PFSK-1 (cell line): Measurements from ENCODE around the gene EMSY.

Source experiments
- FOXP2 ChIP-seq: optimal IDR thresholded peaks from 2 replicates; pipeline ENCODE3; 2011; ENCODE audit warnings: borderline replicate concordance, control low read depth, inconsistent platforms; ENCODE audit not compliant: insufficient read depth; ENCODE audit errors: extremely low read length, extremely low read depth
- POLR2AphosphoS5 ChIP-seq: IDR thresholded peaks from 2 replicates; pipeline ENCODE4 v1.6.1; 2012; ENCODE audit warnings: low read depth, mild to moderate bottlenecking, control low read depth, low read length, moderate library complexity
- REST ChIP-seq, 2 experiments: IDR thresholded peaks; 2 replicates each; pipeline versions ENCODE4 v1.6.1 to v1.8.0; 2011 to 2012; ENCODE audit warnings: low read depth in 2 of 2, low read length in 2 of 2, control low read depth in 1 of 2, inconsistent platforms in 1 of 2, mild to moderate bottlenecking in 1 of 2, moderate library complexity in 1 of 2; ENCODE audit not compliant: insufficient read depth in 1 of 2
- SIN3A ChIP-seq: IDR thresholded peaks from 2 replicates; pipeline ENCODE4 v1.6.1; 2012; ENCODE audit warnings: mild to moderate bottlenecking, low read length, moderate library complexity, borderline replicate concordance; ENCODE audit not compliant: insufficient read depth
- TAF1 ChIP-seq: IDR thresholded peaks from 2 replicates; pipeline ENCODE4 v1.6.1; 2012; ENCODE audit warnings: low read length, control low read depth, borderline replicate concordance; ENCODE audit not compliant: insufficient read depth

Gene EMSY

GRCh38 chr11:76574406-76574805 lies 129.6 kb downstream of the EMSY start:
- TF ChIP-seq TAF1 (no peak), REST (IDR thresholded peaks at IDR 0.05; ENCODE audit: insufficient read depth in 1 of 2, low read depth in 2 of 2, low read length in 2 of 2) (no peak), FOXP2 (no peak), POLR2AphosphoS5 (no peak), SIN3A (no peak)

- TF ChIP-seq FOXP2: no peak
- no peak for TF ChIP-seq POLR2AphosphoS5
- TF ChIP-seq SIN3A: no peak
- no peak for TF ChIP-seq TAF1
- TF ChIP-seq REST (IDR thresholded peaks at IDR 0.05; ENCODE audit: insufficient read depth in 1 of 2, low read depth in 2 of 2, low read length in 2 of 2): no peak
Measured at GRCh38 chr11:76574879-76575278, 130.1 kb downstream of the EMSY start.

GRCh38 chr11:76577226-76577920 lies 132.6 kb downstream of the EMSY start:
- TF ChIP-seq SIN3A: no peak
- no peak for TF ChIP-seq FOXP2
- TF ChIP-seq TAF1: no peak
- TF ChIP-seq REST (IDR thresholded peaks at IDR 0.05; ENCODE audit: insufficient read depth in 1 of 2, low read depth in 2 of 2, low read length in 2 of 2): no peak
- TF ChIP-seq POLR2AphosphoS5: no peak

- TF ChIP-seq POLR2AphosphoS5 (no peak), FOXP2 (no peak), TAF1 (no peak), REST (IDR thresholded peaks at IDR 0.05; ENCODE audit: insufficient read depth in 1 of 2, low read depth in 2 of 2, low read length in 2 of 2) (no peak), SIN3A (no peak)
Measured at GRCh38 chr11:76577921-76578653, 133.3 kb downstream of the EMSY start.
